ENCODE measurements around the gene SPEN.
"Not testable (repeated sequence)": the region's sequence is repeated elsewhere in the genome, so short reads cannot be mapped to it uniquely, and the experiment has no call there.

The SPEN gene

GRCh38 chr1:15975805-15976680 is 128.5 kb downstream of the SPEN start, which contains the start of gene ZBTB17:
Gene ZBTB17, minus strand, starts transcription at chr1:15976101. Its CDS starts 27,606 bp downstream, at chr1:15948495.
- Histone ChIP-seq H3K36me3 (ENCODE audit: control insufficient read depth in 2 of 2, insufficient read depth in 2 of 2, low read length in 2 of 2) (peaks cover 8 to 9% of the 10 kb centered on the region in 2 donors), H3K9ac (ENCODE audit: low read length in 2 of 2) (peak within 1 kb of the TSS; percentile 68), H3K27ac (ENCODE audit: low read length) (peak within 1 kb of the TSS; percentile 66), H3K4me1 (ENCODE audit: control insufficient read depth, insufficient read depth, low read length) (peaks cover 13% of the 10 kb centered on the region), H3K27me3 (ENCODE audit: control insufficient read depth in 1 of 2, insufficient read depth in 2 of 2, low read length in 2 of 2) (no peaks in the 10 kb centered on the region), H3K4me3 (ENCODE audit: low read length in 2 of 2) (peak within 1 kb of the TSS; percentile 71 to 84), H3K9me3 (ENCODE audit: control insufficient read depth in 2 of 2, low read length in 2 of 2) (no peaks in the 10 kb centered on the region)

- not testable (repeated sequence) for H3K9ac ChIP-seq (ENCODE audit: low read length in 2 of 2); H3K36me3 ChIP-seq (ENCODE audit: control insufficient read depth in 2 of 2, insufficient read depth in 2 of 2, low read length in 2 of 2); H3K27ac ChIP-seq (ENCODE audit: low read length); H3K9me3 ChIP-seq (ENCODE audit: control insufficient read depth in 2 of 2, low read length in 2 of 2); H3K4me3 ChIP-seq (ENCODE audit: low read length in 2 of 2); H3K27me3 ChIP-seq (ENCODE audit: control insufficient read depth in 1 of 2, insufficient read depth in 2 of 2, low read length in 2 of 2)
- H3K4me1 ChIP-seq (ENCODE audit: control insufficient read depth, insufficient read depth, low read length) = peaks cover 13% of the 10 kb centered on the region
Observed at GRCh38 chr1:15977947-15978346, 130.4 kb downstream of the SPEN start.

DNA sequence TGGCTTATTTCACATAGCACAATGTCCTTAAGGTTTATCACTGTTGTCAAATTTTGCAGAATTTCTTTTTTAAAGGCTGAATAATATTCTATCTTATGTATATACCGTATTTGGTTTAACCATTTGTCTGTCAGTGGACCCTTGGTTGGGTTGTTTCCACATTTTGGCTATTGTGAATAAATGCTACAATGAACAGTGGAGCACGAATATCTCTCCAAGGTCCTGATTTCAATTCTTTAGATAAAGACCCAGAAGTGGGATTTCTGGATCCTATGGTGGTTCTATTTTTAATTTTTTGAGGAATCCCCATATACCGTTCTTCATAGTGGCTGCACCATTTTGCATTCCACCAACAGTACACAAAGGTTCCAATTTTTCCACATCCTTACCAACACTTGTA is 134.2 kb downstream of the SPEN start:
- no peaks in the 10 kb centered on the region for H3K27me3 ChIP-seq (ENCODE audit: control insufficient read depth in 1 of 2, insufficient read depth in 2 of 2, low read length in 2 of 2)
- H3K36me3 ChIP-seq (ENCODE audit: control insufficient read depth in 2 of 2, insufficient read depth in 2 of 2, low read length in 2 of 2) = no peaks in the 10 kb centered on the region
- no peaks in the 10 kb centered on the region for H3K9me3 ChIP-seq (ENCODE audit: control insufficient read depth in 2 of 2, low read length in 2 of 2)
- no peak overlapping the region for H3K9ac ChIP-seq (ENCODE audit: low read length in 2 of 2)
- no peak overlapping the region for H3K4me3 ChIP-seq (ENCODE audit: low read length in 2 of 2)
- H3K4me1 ChIP-seq (ENCODE audit: control insufficient read depth, insufficient read depth, low read length) = no peaks in the 10 kb centered on the region
- no peak overlapping the region for H3K27ac ChIP-seq (ENCODE audit: low read length)

- no peak overlapping the region for H3K4me3 ChIP-seq (ENCODE audit: low read length in 2 of 2)
- no peak overlapping the region for H3K9ac ChIP-seq (ENCODE audit: low read length in 2 of 2)
- H3K9me3 ChIP-seq (ENCODE audit: control insufficient read depth in 2 of 2, low read length in 2 of 2) = no peaks in the 10 kb centered on the region
- H3K4me1 ChIP-seq (ENCODE audit: control insufficient read depth, insufficient read depth, low read length) = no peaks in the 10 kb centered on the region
- no peak overlapping the region for H3K27ac ChIP-seq (ENCODE audit: low read length)
- H3K27me3 ChIP-seq (ENCODE audit: control insufficient read depth in 1 of 2, insufficient read depth in 2 of 2, low read length in 2 of 2) = no peaks in the 10 kb centered on the region
- no peaks in the 10 kb centered on the region for H3K36me3 ChIP-seq (ENCODE audit: control insufficient read depth in 2 of 2, insufficient read depth in 2 of 2, low read length in 2 of 2)
Observed at GRCh38 chr1:15983275-15983674, 135.8 kb downstream of the SPEN start.

DNA sequence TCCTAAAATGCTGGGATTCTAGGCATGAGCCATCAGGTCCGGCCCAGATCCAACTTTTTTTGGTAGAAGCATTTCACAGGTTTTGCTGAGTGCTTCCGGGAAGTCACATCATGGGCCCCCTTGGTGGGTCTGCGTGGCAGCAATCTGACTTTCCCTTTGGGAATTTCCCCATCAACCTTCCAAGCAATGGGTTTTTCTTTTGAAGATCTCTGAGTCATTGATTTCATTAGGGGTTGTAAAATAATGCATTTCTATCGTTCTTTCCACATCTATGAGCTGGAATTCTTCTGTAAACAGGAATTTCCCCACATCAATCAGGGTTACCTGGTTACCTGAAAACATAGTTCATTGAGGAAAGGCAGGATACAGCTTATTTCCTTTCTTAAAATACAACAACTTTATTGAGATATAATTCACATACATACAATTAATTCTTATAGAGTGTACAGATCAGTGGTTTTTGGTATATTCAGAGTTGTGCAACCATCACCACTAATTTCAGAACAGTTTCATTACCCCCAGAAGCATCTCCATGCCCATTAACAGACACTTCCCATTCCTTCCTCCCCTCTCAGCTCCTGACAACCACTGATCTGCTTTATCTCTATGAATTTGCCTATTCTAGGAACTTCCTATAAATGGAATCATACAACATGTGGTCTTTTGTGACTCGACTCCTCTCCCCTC is 138.2 kb downstream of the SPEN start:
- Histone ChIP-seq H3K9ac (ENCODE audit: low read length in 2 of 2) (no peak overlapping the region), H3K9me3 (ENCODE audit: control insufficient read depth in 2 of 2, low read length in 2 of 2) (no peaks in the 10 kb centered on the region), H3K4me3 (ENCODE audit: low read length in 2 of 2) (no peak overlapping the region), H3K36me3 (ENCODE audit: control insufficient read depth in 2 of 2, insufficient read depth in 2 of 2, low read length in 2 of 2) (no peaks in the 10 kb centered on the region), H3K27ac (ENCODE audit: low read length) (no peak overlapping the region), H3K4me1 (ENCODE audit: control insufficient read depth, insufficient read depth, low read length) (no peaks in the 10 kb centered on the region), H3K27me3 (ENCODE audit: control insufficient read depth in 1 of 2, insufficient read depth in 2 of 2, low read length in 2 of 2) (no peaks in the 10 kb centered on the region)

- Histone ChIP-seq H3K4me3 (ENCODE audit: low read length in 2 of 2) (no peak overlapping the region), H3K27me3 (ENCODE audit: control insufficient read depth in 1 of 2, insufficient read depth in 2 of 2, low read length in 2 of 2) (no peaks in the 10 kb centered on the region), H3K27ac (ENCODE audit: low read length) (no peak overlapping the region), H3K9ac (ENCODE audit: low read length in 2 of 2) (no peak overlapping the region), H3K9me3 (ENCODE audit: control insufficient read depth in 2 of 2, low read length in 2 of 2) (no peaks in the 10 kb centered on the region), H3K4me1 (ENCODE audit: control insufficient read depth, insufficient read depth, low read length) (no peaks in the 10 kb centered on the region), H3K36me3 (ENCODE audit: control insufficient read depth in 2 of 2, insufficient read depth in 2 of 2, low read length in 2 of 2) (no peaks in the 10 kb centered on the region)
Observed at GRCh38 chr1:15988856-15989736, 141.6 kb downstream of the SPEN start.

- Histone ChIP-seq H3K9me3 (ENCODE audit: control insufficient read depth in 2 of 2, low read length in 2 of 2) (no peaks in the 10 kb centered on the region), H3K9ac (ENCODE audit: low read length in 2 of 2) (no peak overlapping the region), H3K36me3 (ENCODE audit: control insufficient read depth in 2 of 2, insufficient read depth in 2 of 2, low read length in 2 of 2) (no peaks in the 10 kb centered on the region), H3K27ac (ENCODE audit: low read length) (no peak overlapping the region), H3K4me3 (ENCODE audit: low read length in 2 of 2) (no peak overlapping the region), H3K27me3 (ENCODE audit: control insufficient read depth in 1 of 2, insufficient read depth in 2 of 2, low read length in 2 of 2) (no peaks in the 10 kb centered on the region), H3K4me1 (ENCODE audit: control insufficient read depth, insufficient read depth, low read length) (peaks cover 6% of the 10 kb centered on the region)
Observed at GRCh38 chr1:15989776-15990175, 142.3 kb downstream of the SPEN start.
